ENCODE measurements around the gene SLC27A5.

DNA sequence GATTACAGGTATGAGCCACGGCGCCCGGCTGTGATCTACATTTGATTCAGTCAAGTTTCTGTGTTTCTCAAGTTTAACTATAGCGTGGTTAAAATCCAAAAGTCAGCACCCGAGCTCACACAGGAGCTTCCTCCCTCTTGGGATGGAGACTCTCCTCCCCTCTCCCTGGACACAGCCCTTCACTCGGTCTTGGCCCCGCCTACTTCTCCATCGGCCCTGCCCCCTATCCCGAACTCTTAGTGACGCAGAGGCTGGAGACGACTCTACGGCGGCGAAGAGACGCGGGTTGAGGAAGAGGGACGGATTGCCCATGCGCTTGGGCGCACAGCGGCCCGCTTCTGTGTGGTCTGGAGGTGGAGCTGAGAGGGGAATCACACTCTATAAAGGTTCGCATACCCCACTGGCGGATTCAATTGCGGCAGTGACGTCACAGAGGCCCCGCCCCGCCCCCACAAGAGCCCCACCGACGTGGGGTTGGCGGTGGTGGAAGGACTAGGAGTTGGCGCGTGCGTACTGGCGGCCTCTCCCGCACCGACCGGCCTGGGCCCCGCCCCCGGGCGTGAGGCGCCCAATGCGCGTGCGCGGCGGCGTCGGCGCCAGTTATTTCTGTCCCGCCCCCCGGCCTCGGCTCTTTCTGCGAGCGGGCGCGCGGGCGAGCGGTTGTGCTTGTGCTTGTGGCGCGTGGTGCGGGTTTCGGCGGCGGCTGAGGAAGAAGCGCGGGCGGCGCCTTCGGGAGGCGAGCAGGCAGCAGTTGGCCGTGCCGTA, 32.2 kb upstream of the SLC27A5 start, which contains the start of gene TRIM28:
- TF ChIP-seq ZNF48 (tag by site-specific recombination; IDR thresholded peaks at IDR 0.05) (no peak), ZNF146 (tag by site-specific recombination; IDR thresholded peaks at IDR 0.05) (no peak), SP2 (tag by site-specific recombination; IDR thresholded peaks at IDR 0.05) (peak; percentile 89), RBAK (tag by site-specific recombination; IDR thresholded peaks at IDR 0.05) (no peak), TCF7L2 (IDR thresholded peaks at IDR 0.05; ENCODE audit: borderline replicate concordance, low read depth, low read length) (no peak), ZNF248 (tag by site-specific recombination; IDR thresholded peaks at IDR 0.05) (no peak)
- TF ChIP-seq, protein P1, sequence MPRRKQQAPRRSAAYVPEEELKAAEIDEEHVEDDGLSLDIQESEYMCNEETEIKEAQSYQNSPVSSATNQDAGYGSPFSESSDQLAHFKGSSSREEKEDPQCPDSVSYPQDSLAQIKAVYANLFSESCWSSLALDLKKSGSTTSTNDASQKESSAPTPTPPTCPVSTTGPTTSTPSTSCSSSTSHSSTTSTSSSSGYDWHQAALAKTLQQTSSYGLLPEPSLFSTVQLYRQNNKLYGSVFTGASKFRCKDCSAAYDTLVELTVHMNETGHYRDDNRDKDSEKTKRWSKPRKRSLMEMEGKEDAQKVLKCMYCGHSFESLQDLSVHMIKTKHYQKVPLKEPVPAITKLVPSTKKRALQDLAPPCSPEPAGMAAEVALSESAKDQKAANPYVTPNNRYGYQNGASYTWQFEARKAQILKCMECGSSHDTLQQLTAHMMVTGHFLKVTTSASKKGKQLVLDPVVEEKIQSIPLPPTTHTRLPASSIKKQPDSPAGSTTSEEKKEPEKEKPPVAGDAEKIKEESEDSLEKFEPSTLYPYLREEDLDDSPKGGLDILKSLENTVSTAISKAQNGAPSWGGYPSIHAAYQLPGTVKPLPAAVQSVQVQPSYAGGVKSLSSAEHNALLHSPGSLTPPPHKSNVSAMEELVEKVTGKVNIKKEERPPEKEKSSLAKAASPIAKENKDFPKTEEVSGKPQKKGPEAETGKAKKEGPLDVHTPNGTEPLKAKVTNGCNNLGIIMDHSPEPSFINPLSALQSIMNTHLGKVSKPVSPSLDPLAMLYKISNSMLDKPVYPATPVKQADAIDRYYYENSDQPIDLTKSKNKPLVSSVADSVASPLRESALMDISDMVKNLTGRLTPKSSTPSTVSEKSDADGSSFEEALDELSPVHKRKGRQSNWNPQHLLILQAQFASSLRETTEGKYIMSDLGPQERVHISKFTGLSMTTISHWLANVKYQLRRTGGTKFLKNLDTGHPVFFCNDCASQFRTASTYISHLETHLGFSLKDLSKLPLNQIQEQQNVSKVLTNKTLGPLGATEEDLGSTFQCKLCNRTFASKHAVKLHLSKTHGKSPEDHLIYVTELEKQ (tag by site-specific recombination; IDR thresholded peaks at IDR 0.05; ENCODE audit: borderline replicate concordance): no peak
- TF ChIP-seq, protein P2, sequence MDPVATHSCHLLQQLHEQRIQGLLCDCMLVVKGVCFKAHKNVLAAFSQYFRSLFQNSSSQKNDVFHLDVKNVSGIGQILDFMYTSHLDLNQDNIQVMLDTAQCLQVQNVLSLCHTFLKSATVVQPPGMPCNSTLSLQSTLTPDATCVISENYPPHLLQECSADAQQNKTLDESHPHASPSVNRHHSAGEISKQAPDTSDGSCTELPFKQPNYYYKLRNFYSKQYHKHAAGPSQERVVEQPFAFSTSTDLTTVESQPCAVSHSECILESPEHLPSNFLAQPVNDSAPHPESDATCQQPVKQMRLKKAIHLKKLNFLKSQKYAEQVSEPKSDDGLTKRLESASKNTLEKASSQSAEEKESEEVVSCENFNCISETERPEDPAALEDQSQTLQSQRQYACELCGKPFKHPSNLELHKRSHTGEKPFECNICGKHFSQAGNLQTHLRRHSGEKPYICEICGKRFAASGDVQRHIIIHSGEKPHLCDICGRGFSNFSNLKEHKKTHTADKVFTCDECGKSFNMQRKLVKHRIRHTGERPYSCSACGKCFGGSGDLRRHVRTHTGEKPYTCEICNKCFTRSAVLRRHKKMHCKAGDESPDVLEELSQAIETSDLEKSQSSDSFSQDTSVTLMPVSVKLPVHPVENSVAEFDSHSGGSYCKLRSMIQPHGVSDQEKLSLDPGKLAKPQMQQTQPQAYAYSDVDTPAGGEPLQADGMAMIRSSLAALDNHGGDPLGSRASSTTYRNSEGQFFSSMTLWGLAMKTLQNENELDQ (tag by site-specific recombination; IDR thresholded peaks at IDR 0.05; ENCODE audit: low read depth): no peak
- TF ChIP-seq, protein P3, sequence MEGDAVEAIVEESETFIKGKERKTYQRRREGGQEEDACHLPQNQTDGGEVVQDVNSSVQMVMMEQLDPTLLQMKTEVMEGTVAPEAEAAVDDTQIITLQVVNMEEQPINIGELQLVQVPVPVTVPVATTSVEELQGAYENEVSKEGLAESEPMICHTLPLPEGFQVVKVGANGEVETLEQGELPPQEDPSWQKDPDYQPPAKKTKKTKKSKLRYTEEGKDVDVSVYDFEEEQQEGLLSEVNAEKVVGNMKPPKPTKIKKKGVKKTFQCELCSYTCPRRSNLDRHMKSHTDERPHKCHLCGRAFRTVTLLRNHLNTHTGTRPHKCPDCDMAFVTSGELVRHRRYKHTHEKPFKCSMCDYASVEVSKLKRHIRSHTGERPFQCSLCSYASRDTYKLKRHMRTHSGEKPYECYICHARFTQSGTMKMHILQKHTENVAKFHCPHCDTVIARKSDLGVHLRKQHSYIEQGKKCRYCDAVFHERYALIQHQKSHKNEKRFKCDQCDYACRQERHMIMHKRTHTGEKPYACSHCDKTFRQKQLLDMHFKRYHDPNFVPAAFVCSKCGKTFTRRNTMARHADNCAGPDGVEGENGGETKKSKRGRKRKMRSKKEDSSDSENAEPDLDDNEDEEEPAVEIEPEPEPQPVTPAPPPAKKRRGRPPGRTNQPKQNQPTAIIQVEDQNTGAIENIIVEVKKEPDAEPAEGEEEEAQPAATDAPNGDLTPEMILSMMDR (tag by site-specific recombination; IDR thresholded peaks at IDR 0.05): no peak; the same call in 1 of the 2 replicates
